OCI-LY7 (cell line): ENCODE measurements around the gene ENTR1. TPM values are rescaled to one million over a fixed set of nuclear protein-coding genes. Genes with fewer than 3 reads are reported as not detected.
A peak's percentile ranks its signal among the peaks of the same experiment; 100 is the strongest.

Experiments used
- BruUV-seq: library from RNA; stranded (reverse); fragments of 400-500 nt; replicated peaks from 2 replicates; lab custom pipeline; 2021; lab: Mats Ljungman, UMichigan
- CTCF ChIA-PET: fragments of 300-600 bp; sonication (Branson Sonifier 250); formaldehyde crosslinking; loops from one replicate; lab custom pipeline; 2022; ENCODE audit warnings: antibody characterized with exemption; ENCODE audit not compliant: unreplicated experiment; lab: Charles Lee
- POLR2A ChIA-PET: fragments of 300-600 bp; sonication (Branson Sonifier 250); formaldehyde crosslinking; loops from one replicate; lab custom pipeline; 2022; ENCODE audit warnings: antibody characterized with exemption; lab: Charles Lee
- DNase-seq: peaks from one replicate; pipeline ENCODE4 v3.0.0-alpha.2; 2015; ENCODE audit warnings: low spot score
- H2AFZ ChIP-seq: fragments of 200-600 bp; sonication (generic), shearing (Covaris generic); 2 replicates; pipeline ENCODE4 v1.6.1; 2014; ENCODE audit warnings: mild to moderate bottlenecking, antibody characterized with exemption, low read length, moderate library complexity
- H3K27ac ChIP-seq: fragments of 200-600 bp; sonication (generic); 2 replicates; pipeline ENCODE4 v1.5.1; 2014; ENCODE audit warnings: mixed run types, low read depth, mild to moderate bottlenecking, moderate library complexity, low read length, inconsistent platforms; ENCODE audit not compliant: poor library complexity, severe bottlenecking
- H3K36me3 ChIP-seq: fragments of 200-600 bp; sonication (generic); 2 replicates; pipeline ENCODE4 v1.6.1; 2014; ENCODE audit warnings: mild to moderate bottlenecking, antibody characterized with exemption, low read length, moderate library complexity, mixed read lengths; ENCODE audit not compliant: insufficient read depth
- H3K4me1 ChIP-seq: fragments of 200-600 bp; sonication (generic); 2 replicates; pipeline ENCODE4 v1.5.1; 2014; ENCODE audit warnings: mild to moderate bottlenecking, low read length; ENCODE audit not compliant: insufficient read depth, poor library complexity, severe bottlenecking
- H3K4me2 ChIP-seq: fragments of 200-600 bp; sonication (generic); 2 replicates; pipeline ENCODE4 v1.6.1; 2014; ENCODE audit warnings: mild to moderate bottlenecking, low read length
- H3K4me3 ChIP-seq: fragments of 200-600 bp; sonication (generic); 2 replicates; pipeline ENCODE4 v1.5.1; 2014; ENCODE audit warnings: mild to moderate bottlenecking, low read depth, low read length; ENCODE audit not compliant: poor library complexity, severe bottlenecking
- H3K79me2 ChIP-seq: fragments of 200-600 bp; sonication (generic); 2 replicates; pipeline ENCODE4 v1.6.1; 2016; ENCODE audit warnings: low read depth, mild to moderate bottlenecking, low read length, moderate library complexity, mixed read lengths; ENCODE audit not compliant: insufficient read depth
- H3K9me2 ChIP-seq: fragments of 200-600 bp; sonication (generic); 2 replicates; pipeline ENCODE4 v1.6.1; 2016; ENCODE audit warnings: mild to moderate bottlenecking, low read length, mixed read lengths; ENCODE audit not compliant: insufficient read depth
- H3K9me3 ChIP-seq: fragments of 200-600 bp; sonication (generic); 2 replicates; pipeline ENCODE4 v1.6.1; 2014; ENCODE audit warnings: mild to moderate bottlenecking, mixed run types, low read length, mixed read lengths
- H4K20me1 ChIP-seq: fragments of 200-600 bp; sonication (generic); 2 replicates; pipeline ENCODE4 v1.6.1; 2014; ENCODE audit warnings: mild to moderate bottlenecking, antibody characterized with exemption, low read length, moderate library complexity, mixed read lengths; ENCODE audit not compliant: insufficient read depth
- EZH2phosphoT487 ChIP-seq: fragments of 200-600 bp; sonication (generic); IDR thresholded peaks from 2 replicates; pipeline ENCODE4 v1.6.1; 2018; ENCODE audit warnings: low read depth, borderline replicate concordance, mild to moderate bottlenecking, mixed run types, antibody characterized with exemption, low read length, moderate library complexity, mixed read lengths
- intact Hi-C: fragments of 100-400 bp; cut with micrococcal nuclease; formaldehyde crosslinking; loops from one replicate; pipeline ENCODE4 v1.10.0; 2022; ENCODE audit not compliant: unreplicated experiment
- total RNA-seq, 2 experiments: library from RNA; depleted of rRNA in 1 of 2; stranded (reverse); fragments of >200 nt in 1 of 2; shearing (Covaris generic) in 1 of 2; gene quantifications; 2 replicates each; pipeline ENCODE4 v1.2.3, GENCODE V29; 2014 to 2022
- TF ChIP-seq, protein P1 (sequence below): fragments of 200-600 bp; sonication (generic); conservative IDR thresholded peaks from 2 replicates; pipeline ENCODE4 v1.5.1; 2014; ENCODE audit warnings: mild to moderate bottlenecking, antibody characterized with exemption, low read length, moderate library complexity, mixed read lengths

Gene ENTR1
- total RNA-seq, 2 experiments from 2014 or later, result 103 to 109 TPM

DNA sequence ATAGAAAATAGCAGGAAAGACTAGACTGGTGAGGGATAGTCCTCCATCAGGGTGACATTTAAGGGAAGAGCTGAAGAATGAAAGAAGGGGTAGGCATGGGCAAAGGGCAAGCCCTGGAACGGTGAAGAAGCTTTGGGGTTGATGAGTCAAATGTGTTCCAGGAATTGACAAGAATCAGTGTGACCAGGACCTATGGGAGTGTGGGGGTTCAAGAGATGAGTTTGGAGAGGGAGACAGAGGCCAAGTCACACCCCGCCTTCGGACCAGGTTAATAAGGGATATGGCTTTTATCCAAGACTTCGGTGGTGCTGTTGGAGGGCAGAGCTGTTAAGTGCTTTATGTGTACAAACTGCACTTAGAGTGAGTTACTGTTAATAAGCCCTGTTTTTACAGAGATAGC, 964 bp upstream of the ENTR1 start:
- Histone ChIP-seq H3K9me3 (no peaks in the 10 kb centered on the region), H3K9me2 (no peaks in the 10 kb centered on the region), H3K27ac (no peak overlapping the region), H3K36me3 (peaks cover 69% of the 10 kb centered on the region), H3K79me2 (peaks cover 49% of the 10 kb centered on the region), H2AFZ (no peak overlapping the region), H3K4me2 (peak overlapping the region; percentile 83), H4K20me1 (no peaks in the 10 kb centered on the region), H3K4me1 (peaks cover 26% of the 10 kb centered on the region), H3K4me3 (peak overlapping the region; percentile 92)
- CTCF ChIA-PET, result no interaction called here
- TF ChIP-seq EZH2phosphoT487, result no peak
- TF ChIP-seq, protein P1, sequence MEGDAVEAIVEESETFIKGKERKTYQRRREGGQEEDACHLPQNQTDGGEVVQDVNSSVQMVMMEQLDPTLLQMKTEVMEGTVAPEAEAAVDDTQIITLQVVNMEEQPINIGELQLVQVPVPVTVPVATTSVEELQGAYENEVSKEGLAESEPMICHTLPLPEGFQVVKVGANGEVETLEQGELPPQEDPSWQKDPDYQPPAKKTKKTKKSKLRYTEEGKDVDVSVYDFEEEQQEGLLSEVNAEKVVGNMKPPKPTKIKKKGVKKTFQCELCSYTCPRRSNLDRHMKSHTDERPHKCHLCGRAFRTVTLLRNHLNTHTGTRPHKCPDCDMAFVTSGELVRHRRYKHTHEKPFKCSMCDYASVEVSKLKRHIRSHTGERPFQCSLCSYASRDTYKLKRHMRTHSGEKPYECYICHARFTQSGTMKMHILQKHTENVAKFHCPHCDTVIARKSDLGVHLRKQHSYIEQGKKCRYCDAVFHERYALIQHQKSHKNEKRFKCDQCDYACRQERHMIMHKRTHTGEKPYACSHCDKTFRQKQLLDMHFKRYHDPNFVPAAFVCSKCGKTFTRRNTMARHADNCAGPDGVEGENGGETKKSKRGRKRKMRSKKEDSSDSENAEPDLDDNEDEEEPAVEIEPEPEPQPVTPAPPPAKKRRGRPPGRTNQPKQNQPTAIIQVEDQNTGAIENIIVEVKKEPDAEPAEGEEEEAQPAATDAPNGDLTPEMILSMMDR, result no peak
- no peak for DNase-seq
- intact Hi-C loops, result loop anchor here (2.0 kb wide), 1 partner anchor 71 kb away; the partner anchor contains the start of gene SEC16A
- POLR2A ChIA-PET, result interaction anchor here (0.6 to 0.9 kb wide), 2 partner anchors 10 to 16 kb away, joined by 3 read pairs; no protein-coding TSS in a partner anchor
- TSS peak; percentile 76 for BruUV-seq

DNA sequence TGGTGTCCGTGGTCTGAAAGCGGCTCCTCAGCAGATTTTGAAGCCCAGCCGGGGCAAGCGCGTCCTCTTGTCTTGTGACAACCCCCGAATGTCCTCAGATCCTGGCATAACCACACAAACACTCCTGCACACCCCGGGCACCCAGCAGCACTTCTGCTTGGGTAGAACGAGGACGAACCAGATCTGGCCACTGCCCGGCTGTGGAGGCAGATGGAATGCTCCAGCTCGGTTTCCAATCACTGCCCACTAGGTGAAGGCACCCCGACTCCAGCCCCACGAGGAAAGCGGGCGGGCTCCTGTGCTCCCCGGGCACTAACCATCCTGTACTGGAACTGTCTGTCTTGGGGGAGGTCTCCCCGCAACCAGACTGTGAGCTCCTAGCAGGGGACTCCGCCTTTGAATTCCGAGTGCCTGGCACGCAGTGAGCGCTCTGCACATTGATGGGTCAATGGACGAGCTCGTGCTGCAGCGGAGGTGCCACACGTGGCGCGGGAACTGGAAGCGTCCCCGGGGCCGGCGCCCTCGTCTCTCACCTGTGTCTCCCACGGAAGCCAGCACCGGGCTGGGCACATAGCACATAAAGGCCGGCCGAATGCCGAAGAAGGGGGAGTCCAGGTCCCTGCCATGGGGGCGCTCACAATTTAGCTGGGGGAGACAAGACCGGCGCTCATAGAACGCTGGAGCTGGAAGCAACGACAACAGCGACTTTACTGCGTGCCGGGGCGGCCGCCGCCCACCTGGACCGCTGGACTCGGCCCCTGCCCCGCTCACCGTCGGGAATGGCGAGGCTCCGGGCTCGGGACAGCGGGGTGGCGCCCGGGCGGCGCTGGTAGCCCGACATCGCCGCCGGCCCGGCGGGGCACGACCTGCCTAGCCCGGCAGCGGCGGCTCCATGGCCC, 608 bp downstream of the ENTR1 start:
- Histone ChIP-seq H4K20me1 (no peaks in the 10 kb centered on the region), H2AFZ (no peak overlapping the region), H3K4me2 (peak overlapping the region; percentile 100), H3K79me2 (peaks cover 49% of the 10 kb centered on the region), H3K9me3 (no peaks in the 10 kb centered on the region), H3K4me1 (peaks cover 37% of the 10 kb centered on the region), H3K9me2 (no peaks in the 10 kb centered on the region), H3K36me3 (peaks cover 71% of the 10 kb centered on the region), H3K27ac (peak overlapping the region; percentile 56), H3K4me3 (peak overlapping the region; percentile 92)
- ChIA-PET POLR2A (interaction anchor here (0.5 to 1.4 kb wide), 5 partner anchors 9 to 1139 kb away, joined by 3 to 5 read pairs (median 4); partner anchors contain the start of gene DNLZ), CTCF (interaction anchor here (0.6 to 0.7 kb wide), 2 partner anchors 44 to 47 kb away, joined by 3 read pairs; partner anchors contain the start of gene DNLZ)
- TSS peak; percentile 52 for BruUV-seq
- intact Hi-C loops, result loop anchor here (2.0 kb wide), 1 partner anchor 73 kb away; the partner anchor contains the start of gene SEC16A
- peak; percentile 61 for DNase-seq
- no peak for TF ChIP-seq EZH2phosphoT487
- TF ChIP-seq, protein P1, result no peak
